ENCODE measurements around the gene MINDY4B. TPM values are rescaled to one million over a fixed set of nuclear protein-coding genes. Genes with fewer than 3 reads are reported as not detected.

Gene MINDY4B
- total and polyA plus RNA-seq, 2 of the 4 experiments (the other 2 are of a cell fraction) = not detected

DNA sequence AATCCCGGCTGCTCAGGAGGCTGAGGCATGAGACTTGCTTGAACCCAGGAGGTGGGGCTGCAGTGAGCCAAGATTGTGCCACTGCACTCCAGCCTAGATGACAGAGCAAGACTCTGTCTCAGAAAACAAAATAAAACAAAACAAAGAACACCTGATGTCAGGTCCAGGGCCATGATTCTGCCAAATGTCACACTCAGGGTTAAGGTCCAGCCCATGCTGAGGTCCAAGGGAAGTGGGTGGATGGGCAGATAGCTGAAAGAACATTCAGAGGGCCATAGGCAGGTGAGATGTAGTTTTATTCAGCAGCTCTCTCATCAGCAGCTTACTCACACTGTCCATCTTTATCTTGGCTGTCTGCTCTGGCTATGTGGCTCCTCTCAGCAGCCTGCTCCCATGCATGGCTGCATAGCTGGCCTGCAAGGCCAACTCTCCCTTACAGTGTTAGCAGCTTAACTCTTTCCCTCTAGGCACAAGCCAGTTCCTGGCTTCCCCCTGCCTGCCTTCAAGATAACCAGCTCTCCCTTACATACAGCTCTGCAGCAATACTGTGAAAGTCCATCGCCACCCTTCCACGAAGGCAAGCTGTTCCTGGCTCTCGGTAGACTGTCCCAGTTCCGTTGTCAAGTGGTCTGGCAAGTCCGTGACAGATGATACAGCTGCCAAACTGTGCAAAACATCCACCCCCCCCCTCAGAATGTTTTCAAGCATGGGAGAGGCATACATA lies 79.9 kb downstream of the MINDY4B start:
- H3K9me1 ChIP-seq (ENCODE audit: insufficient read depth, low read length) = no peaks in the 10 kb centered on the region
- H3K18ac ChIP-seq (ENCODE audit: low read depth, low read length) = no peak overlapping the region
- H4K91ac ChIP-seq (ENCODE audit: insufficient read depth, low read depth, low read length) = no peak overlapping the region
- dilution Hi-C loops (cut with HindIII; ENCODE audit: low sequenced_read_pairs, unreplicated experiment) = no loop called here
- ATAC-seq (ENCODE audit: low read depth) = no peak
- CTCF ChIA-PET = no interaction called here
- H3K4me2 ChIP-seq (ENCODE audit: low read depth, low read length) = no peak overlapping the region
- H3K14ac ChIP-seq (replicated peaks; ENCODE audit: low read depth, low read length) = no peak overlapping the region
- TF ChIP-seq, protein P1, sequence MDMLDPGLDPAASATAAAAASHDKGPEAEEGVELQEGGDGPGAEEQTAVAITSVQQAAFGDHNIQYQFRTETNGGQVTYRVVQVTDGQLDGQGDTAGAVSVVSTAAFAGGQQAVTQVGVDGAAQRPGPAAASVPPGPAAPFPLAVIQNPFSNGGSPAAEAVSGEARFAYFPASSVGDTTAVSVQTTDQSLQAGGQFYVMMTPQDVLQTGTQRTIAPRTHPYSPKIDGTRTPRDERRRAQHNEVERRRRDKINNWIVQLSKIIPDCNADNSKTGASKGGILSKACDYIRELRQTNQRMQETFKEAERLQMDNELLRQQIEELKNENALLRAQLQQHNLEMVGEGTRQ (IDR thresholded peaks at IDR 0.05; ENCODE audit: low read depth, low read length) = no peak
- no peak for TF ChIP-seq SMC3 (IDR thresholded peaks at IDR 0.05; ENCODE audit: low read depth, low read length)
- TF ChIP-seq RFX5 (IDR thresholded peaks at IDR 0.05; ENCODE audit: low read depth, low read length) = no peak
- no peak for TF ChIP-seq CEBPB (IDR thresholded peaks at IDR 0.05; ENCODE audit: low read depth, low read length)
- no peak for TF ChIP-seq MAZ (IDR thresholded peaks at IDR 0.05; ENCODE audit: borderline replicate concordance, low read depth, low read length)
- TF ChIP-seq, protein P2, sequence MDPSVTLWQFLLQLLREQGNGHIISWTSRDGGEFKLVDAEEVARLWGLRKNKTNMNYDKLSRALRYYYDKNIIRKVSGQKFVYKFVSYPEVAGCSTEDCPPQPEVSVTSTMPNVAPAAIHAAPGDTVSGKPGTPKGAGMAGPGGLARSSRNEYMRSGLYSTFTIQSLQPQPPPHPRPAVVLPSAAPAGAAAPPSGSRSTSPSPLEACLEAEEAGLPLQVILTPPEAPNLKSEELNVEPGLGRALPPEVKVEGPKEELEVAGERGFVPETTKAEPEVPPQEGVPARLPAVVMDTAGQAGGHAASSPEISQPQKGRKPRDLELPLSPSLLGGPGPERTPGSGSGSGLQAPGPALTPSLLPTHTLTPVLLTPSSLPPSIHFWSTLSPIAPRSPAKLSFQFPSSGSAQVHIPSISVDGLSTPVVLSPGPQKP (IDR thresholded peaks at IDR 0.05; ENCODE audit: borderline replicate concordance, low read depth, low read length) = no peak
- TF ChIP-seq POLR2A (IDR thresholded peaks at IDR 0.05; ENCODE audit: low read depth, low read length) = no peak
- no peak for TF ChIP-seq RAD21 (IDR thresholded peaks at IDR 0.05; ENCODE audit: low read length)
- TF ChIP-seq BHLHE40 (IDR thresholded peaks at IDR 0.05; ENCODE audit: low read depth, low read length) = no peak
- TF ChIP-seq MAFK (IDR thresholded peaks at IDR 0.05; ENCODE audit: low read depth, low read length) = no peak
- TF ChIP-seq, protein P3, sequence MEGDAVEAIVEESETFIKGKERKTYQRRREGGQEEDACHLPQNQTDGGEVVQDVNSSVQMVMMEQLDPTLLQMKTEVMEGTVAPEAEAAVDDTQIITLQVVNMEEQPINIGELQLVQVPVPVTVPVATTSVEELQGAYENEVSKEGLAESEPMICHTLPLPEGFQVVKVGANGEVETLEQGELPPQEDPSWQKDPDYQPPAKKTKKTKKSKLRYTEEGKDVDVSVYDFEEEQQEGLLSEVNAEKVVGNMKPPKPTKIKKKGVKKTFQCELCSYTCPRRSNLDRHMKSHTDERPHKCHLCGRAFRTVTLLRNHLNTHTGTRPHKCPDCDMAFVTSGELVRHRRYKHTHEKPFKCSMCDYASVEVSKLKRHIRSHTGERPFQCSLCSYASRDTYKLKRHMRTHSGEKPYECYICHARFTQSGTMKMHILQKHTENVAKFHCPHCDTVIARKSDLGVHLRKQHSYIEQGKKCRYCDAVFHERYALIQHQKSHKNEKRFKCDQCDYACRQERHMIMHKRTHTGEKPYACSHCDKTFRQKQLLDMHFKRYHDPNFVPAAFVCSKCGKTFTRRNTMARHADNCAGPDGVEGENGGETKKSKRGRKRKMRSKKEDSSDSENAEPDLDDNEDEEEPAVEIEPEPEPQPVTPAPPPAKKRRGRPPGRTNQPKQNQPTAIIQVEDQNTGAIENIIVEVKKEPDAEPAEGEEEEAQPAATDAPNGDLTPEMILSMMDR (conservative IDR thresholded peaks at IDR 0.05; ENCODE audit: low read depth, low read length) = no peak
- TF ChIP-seq RCOR1 (IDR thresholded peaks at IDR 0.05; ENCODE audit: insufficient replicate concordance, low read length) = no peak
- no peak overlapping the region for H2BK5ac ChIP-seq (ENCODE audit: low read depth, low read length, poor library complexity, severe bottlenecking)
- no peak overlapping the region for H2AK9ac ChIP-seq (replicated peaks; ENCODE audit: low read depth, low read length, poor library complexity)
- no peak overlapping the region for H2BK120ac ChIP-seq (ENCODE audit: low read depth, low read length)
- H2BK20ac ChIP-seq (ENCODE audit: low read depth, low read length) = no peak overlapping the region
- no peaks in the 10 kb centered on the region for H4K20me1 ChIP-seq (ENCODE audit: insufficient read depth, low read length)
- H2AFZ ChIP-seq (replicated peaks; ENCODE audit: low read length, poor library complexity) = no peak overlapping the region
- no peak overlapping the region for H4K8ac ChIP-seq (ENCODE audit: low read depth in 2 of 2, low read length in 2 of 2)
- POLR2A ChIA-PET (ENCODE audit: unreplicated experiment) = interaction anchor here (0.6 kb wide), 1 partner anchor 71 kb away, joined by 3 read pairs; no protein-coding TSS in a partner anchor
- H3K9me3 ChIP-seq (ENCODE audit: control insufficient read depth, insufficient read depth, low read length) = no peaks in the 10 kb centered on the region
- no peak overlapping the region for H3K9ac ChIP-seq (ENCODE audit: low read depth, low read length)
- no TSS peak for BruUV-seq (replicated peaks)
- no peak for DNase-seq
- no peak overlapping the region for H3K56ac ChIP-seq (ENCODE audit: extremely low read depth, insufficient read depth, low read length)
- in situ Hi-C loops (cut with MboI; ENCODE audit: low sequenced_read_pairs) = no loop called here
- H3K4me3 ChIP-seq (ENCODE audit: insufficient read depth, low read depth, low read length) = no peak overlapping the region
- no peak overlapping the region for H4K5ac ChIP-seq (ENCODE audit: low read depth, low read length)
- H3K27ac ChIP-seq (ENCODE audit: insufficient read depth, low read length) = no peak overlapping the region
- H3K79me1 ChIP-seq (ENCODE audit: low read depth in 1 of 2, low read length in 2 of 2) = no peaks in the 10 kb centered on the region
- H3K4ac ChIP-seq (ENCODE audit: low read depth, low read length) = no peak overlapping the region
- no peaks in the 10 kb centered on the region for H3K36me3 ChIP-seq (ENCODE audit: control insufficient read depth, insufficient read depth, low read length)
- peaks cover 18% of the 10 kb centered on the region for H3K27me3 ChIP-seq (ENCODE audit: control insufficient read depth, insufficient read depth, low read length)
- no peaks in the 10 kb centered on the region for H3K4me1 ChIP-seq (ENCODE audit: control insufficient read depth, insufficient read depth, low read length)
- no peak overlapping the region for H2BK15ac ChIP-seq (ENCODE audit: low read depth, low read length)
- WGBS, 2 experiments (ENCODE audit: extremely low coverage in 2 of 2, insufficient read length in 1 of 2) = 34% methylated on average over 3 of the region's 6 CpGs; no CpG with 5 or more reads in 1 of the 2 experiments
- intact Hi-C loops (cut with micrococcal nuclease) = no loop called here
- no peak overlapping the region for H2AK5ac ChIP-seq (ENCODE audit: low read depth, low read length)
- no peak overlapping the region for H3K23ac ChIP-seq (ENCODE audit: low read depth, low read length)
